ENCODE measurements around the gene SHCBP1L. TPM values are rescaled to one million over a fixed set of nuclear protein-coding genes. Genes with fewer than 3 reads are reported as not detected.

Gene SHCBP1L
- total RNA-seq, 2 experiments from 2014 or later, result 1.5 TPM; not detected in 1

DNA sequence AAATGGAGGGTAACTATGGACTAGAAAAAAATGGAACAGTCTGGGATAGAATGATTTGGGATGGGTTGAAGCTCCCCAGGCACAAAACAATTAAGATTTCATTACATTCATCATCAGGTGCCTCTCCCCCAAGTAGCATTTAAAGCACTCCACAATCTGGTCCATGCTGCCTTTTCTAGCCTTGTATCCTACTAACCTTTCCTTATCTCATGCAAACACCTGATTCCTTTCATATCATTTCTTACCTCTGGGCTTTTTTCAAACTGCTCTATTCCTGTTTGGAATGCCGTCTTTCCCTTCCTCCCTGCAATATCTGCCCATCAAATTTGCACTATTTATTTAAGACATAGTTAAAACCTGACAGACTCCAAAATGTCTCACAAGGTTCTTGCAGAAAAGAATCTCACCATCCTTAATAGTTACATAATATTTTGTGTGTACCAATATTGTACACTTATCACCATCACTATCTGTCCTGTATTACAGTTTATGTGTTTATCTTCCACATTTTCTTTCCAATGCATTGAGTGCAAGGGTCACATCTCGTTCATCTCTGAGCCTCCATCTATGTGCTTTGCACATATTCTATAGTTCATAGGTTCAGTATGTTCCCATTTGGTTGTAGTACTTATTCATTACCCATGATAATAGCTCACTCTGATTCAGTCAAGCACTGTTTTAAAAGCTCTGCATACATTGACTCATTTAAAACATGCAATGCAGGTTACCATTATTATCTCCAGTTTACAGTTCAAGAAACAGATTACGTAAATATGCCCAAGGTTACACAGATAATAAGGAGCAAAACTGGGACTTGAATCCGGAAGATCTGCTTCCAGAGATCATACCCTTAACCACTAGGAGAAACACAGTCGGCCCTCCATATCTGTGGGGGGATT, 16.1 kb upstream of the SHCBP1L start:
- Histone ChIP-seq H4K20me1 (ENCODE audit: insufficient read depth, low read length) (no peaks in the 10 kb centered on the region), H3K9me3 (ENCODE audit: low read length) (no peaks in the 10 kb centered on the region), H3K27ac (ENCODE audit: low read depth, low read length, poor library complexity, severe bottlenecking) (no peak overlapping the region), H3K4me2 (ENCODE audit: low read length) (no peak overlapping the region), H3K4me3 (ENCODE audit: low read depth, low read length, poor library complexity, severe bottlenecking) (no peak overlapping the region), H3K36me3 (ENCODE audit: insufficient read depth, low read length) (no peaks in the 10 kb centered on the region), H3K4me1 (ENCODE audit: insufficient read depth, low read length, poor library complexity, severe bottlenecking) (no peaks in the 10 kb centered on the region), H2AFZ (ENCODE audit: low read length) (no peak overlapping the region), H3K9me2 (ENCODE audit: insufficient read depth, low read length) (no peaks in the 10 kb centered on the region), H3K79me2 (ENCODE audit: insufficient read depth, low read depth, low read length) (no peaks in the 10 kb centered on the region)
- intact Hi-C loops (cut with micrococcal nuclease; ENCODE audit: unreplicated experiment), result no loop called here
- no peak for DNase-seq (ENCODE audit: low spot score)
- POLR2A ChIA-PET, result interaction anchor here (0.6 to 1.3 kb wide), 3 partner anchors 63 to 1744 kb away, joined by 3 read pairs; no protein-coding TSS in a partner anchor
- CTCF ChIA-PET (ENCODE audit: unreplicated experiment), result interaction anchor here (0.5 kb wide), 1 partner anchor 172 kb away, joined by 4 read pairs; no protein-coding TSS in a partner anchor
- no TSS peak for BruUV-seq (replicated peaks)
- TF ChIP-seq EZH2phosphoT487 (IDR thresholded peaks at IDR 0.05; ENCODE audit: borderline replicate concordance, low read depth, low read length) (no peak), CTCF (conservative IDR thresholded peaks at IDR 0.05; ENCODE audit: low read length) (no peak)

GRCh38 chr1:182968151-182968741, 15.3 kb upstream of the SHCBP1L start:
- intact Hi-C loops (cut with micrococcal nuclease; ENCODE audit: unreplicated experiment), result no loop called here
- Histone ChIP-seq H3K4me2 (ENCODE audit: low read length) (no peak overlapping the region), H3K4me3 (ENCODE audit: low read depth, low read length, poor library complexity, severe bottlenecking) (no peak overlapping the region), H4K20me1 (ENCODE audit: insufficient read depth, low read length) (no peaks in the 10 kb centered on the region), H3K4me1 (ENCODE audit: insufficient read depth, low read length, poor library complexity, severe bottlenecking) (no peaks in the 10 kb centered on the region), H2AFZ (ENCODE audit: low read length) (no peak overlapping the region), H3K27ac (ENCODE audit: low read depth, low read length, poor library complexity, severe bottlenecking) (no peak overlapping the region), H3K79me2 (ENCODE audit: insufficient read depth, low read depth, low read length) (no peaks in the 10 kb centered on the region), H3K9me3 (ENCODE audit: low read length) (no peaks in the 10 kb centered on the region), H3K9me2 (ENCODE audit: insufficient read depth, low read length) (no peaks in the 10 kb centered on the region), H3K36me3 (ENCODE audit: insufficient read depth, low read length) (no peaks in the 10 kb centered on the region)
- no TSS peak for BruUV-seq (replicated peaks)
- TF ChIP-seq CTCF (conservative IDR thresholded peaks at IDR 0.05; ENCODE audit: low read length), result no peak
- TF ChIP-seq EZH2phosphoT487 (IDR thresholded peaks at IDR 0.05; ENCODE audit: borderline replicate concordance, low read depth, low read length), result no peak
- ChIA-PET CTCF (ENCODE audit: unreplicated experiment) (no interaction called here), POLR2A (interaction anchor here (0.6 to 1.3 kb wide), 3 partner anchors 64 to 253 kb away, joined by 3 to 4 read pairs (median 3); no protein-coding TSS in a partner anchor)
- no peak for DNase-seq (ENCODE audit: low spot score)
